H1 (cell line): ENCODE results near the gene CLN5. TPM values are rescaled to one million over a fixed set of nuclear protein-coding genes. Genes with fewer than 3 reads are reported as not detected.

Experiments
- CTCF ChIA-PET: fragments of 300-600 bp; sonication (Branson Sonifier 250); formaldehyde crosslinking; loops from one replicate; lab custom pipeline; 2021; ENCODE audit not compliant: partially characterized antibody; lab: Charles Lee
- POLR2A ChIA-PET: fragments of 300-600 bp; sonication (Branson Sonifier 250); formaldehyde crosslinking; loops from one replicate; lab custom pipeline; 2021; ENCODE audit warnings: inconsistent platforms; ENCODE audit not compliant: partially characterized antibody; lab: Charles Lee
- DNase-seq, 2 experiments: peaks; one replicate each; pipeline versions ENCODE4 v3.0.0 to v3.0.0-alpha.2; 2010 to 2022; ENCODE audit warnings: low spot score in 2 of 2, low read depth in 1 of 2, mixed read lengths in 1 of 2
- FAIRE-seq: peaks from 2 replicates; lab custom pipeline; 2011; peaks lifted over from hg19 to GRCh38; lab: Jason Lieb, UNC
- H2AFZ ChIP-seq: 2 replicates; pipeline ENCODE4 v1.8.1; 2012; ENCODE audit warnings: low read length, inconsistent platforms
- H2AK5ac ChIP-seq: 2 replicates; pipeline ENCODE4 v1.6.1; 2013; ENCODE audit warnings: low read depth, low read length
- H2BK120ac ChIP-seq: replicated peaks from 2 replicates; pipeline ENCODE3; 2013; ENCODE audit warnings: low read depth, low read length, inconsistent platforms
- H2BK12ac ChIP-seq: 2 replicates; pipeline ENCODE4 v1.6.1; 2013; ENCODE audit warnings: low read depth, low read length
- H2BK15ac ChIP-seq: 2 replicates; pipeline ENCODE4 v1.6.1; 2013; ENCODE audit warnings: low read length
- H2BK20ac ChIP-seq: 2 replicates; pipeline ENCODE4 v1.6.1; 2013; ENCODE audit warnings: low read length
- H2BK5ac ChIP-seq: 2 replicates; pipeline ENCODE4 v1.6.1; 2013; ENCODE audit warnings: low read depth, low read length
- H3K14ac ChIP-seq: 2 replicates; pipeline ENCODE4 v1.6.1; 2013; ENCODE audit warnings: inconsistent platforms; ENCODE audit not compliant: insufficient read length
- H3K18ac ChIP-seq: 2 replicates; pipeline ENCODE4 v1.6.1; 2013; ENCODE audit warnings: low read length; ENCODE audit errors: extremely low read depth
- H3K23ac ChIP-seq: 2 replicates; pipeline ENCODE4 v1.6.1; 2013; ENCODE audit warnings: inconsistent platforms; ENCODE audit not compliant: insufficient read length
- H3K23me2 ChIP-seq: 2 replicates; pipeline ENCODE4 v1.6.1; 2013; ENCODE audit warnings: low read depth, low read length
- H3K27ac ChIP-seq: 2 replicates; pipeline ENCODE4 v1.6.1; 2011; ENCODE audit warnings: low read depth, low read length, inconsistent platforms
- H3K27me3 ChIP-seq, 4 experiments: replicated peaks in 1 of 4; 1 replicate in 1 of 4; 2 replicates in 3 of 4; pipeline versions ENCODE4 v1.6.1 to v1.8.1; 2011 to 2013; ENCODE audit warnings: low read length in 3 of 4, mild to moderate bottlenecking in 3 of 4, inconsistent platforms in 2 of 4, mixed read lengths in 2 of 4, moderate library complexity in 1 of 4; ENCODE audit not compliant: control insufficient read depth in 3 of 4, insufficient read depth in 3 of 4; ENCODE audit errors: extremely low read depth in 1 of 4
- H3K36me3 ChIP-seq, 4 experiments: 2 replicates each; pipeline versions ENCODE4 v1.6.1 to v1.8.1; 2011 to 2013; ENCODE audit warnings: mild to moderate bottlenecking in 4 of 4, low read length in 3 of 4, moderate library complexity in 2 of 4, control low read depth in 1 of 4, inconsistent platforms in 1 of 4; ENCODE audit not compliant: insufficient read depth in 4 of 4, control insufficient read depth in 2 of 4
- H3K4ac ChIP-seq: replicated peaks from 2 replicates; pipeline ENCODE3; 2013; ENCODE audit warnings: low read length, low read depth, mixed read lengths, inconsistent platforms; ENCODE audit not compliant: insufficient read length
- H3K4me1 ChIP-seq, 4 experiments: replicated peaks in 1 of 4; 1 replicate in 1 of 4; 2 replicates in 3 of 4; pipeline versions ENCODE4 v1.6.1 to v1.8.1; 2011 to 2013; ENCODE audit warnings: low read length in 3 of 4, inconsistent platforms in 2 of 4, mixed read lengths in 1 of 4; ENCODE audit not compliant: insufficient read depth in 4 of 4, control insufficient read depth in 3 of 4
- H3K4me2 ChIP-seq, 2 experiments: 2 replicates each; pipeline versions ENCODE4 v1.6.1 to v1.8.1; 2011 to 2013; ENCODE audit warnings: low read depth in 2 of 2, low read length in 2 of 2, control low read depth in 1 of 2, inconsistent platforms in 1 of 2, mild to moderate bottlenecking in 1 of 2; ENCODE audit not compliant: insufficient read depth in 1 of 2
- H3K4me3 ChIP-seq, 4 experiments: fragments of 200-600, 300-600 bp in 1 of 4; sonication (generic), shearing (Covaris generic), sonication (Bioruptor Twin) in 1 of 4; 2 replicates each; pipeline versions ENCODE4 v1.5.1 to v1.8.1; 2011 to 2016; ENCODE audit warnings: low read length in 4 of 4, low read depth in 3 of 4, control low read depth in 2 of 4, inconsistent platforms in 2 of 4, mild to moderate bottlenecking in 2 of 4, mixed read lengths in 1 of 4, moderate library complexity in 1 of 4; ENCODE audit not compliant: insufficient read depth in 2 of 4; ENCODE audit errors: extremely low read depth in 1 of 4
- H3K56ac ChIP-seq: replicated peaks from 2 replicates; pipeline ENCODE3; 2013; ENCODE audit warnings: low read depth, mild to moderate bottlenecking, mixed read lengths, low read length, inconsistent platforms; ENCODE audit not compliant: insufficient read length
- H3K79me1 ChIP-seq: 2 replicates; pipeline ENCODE4 v1.6.1; 2013; ENCODE audit warnings: low read depth, low read length, control low read depth
- H3K79me2 ChIP-seq, 2 experiments: 2 replicates each; pipeline versions ENCODE4 v1.6.1 to v1.8.1; 2012 to 2013; ENCODE audit warnings: low read length in 2 of 2, mild to moderate bottlenecking in 2 of 2, inconsistent platforms in 1 of 2; ENCODE audit not compliant: insufficient read depth in 2 of 2, control insufficient read depth in 1 of 2
- H3K9ac ChIP-seq, 4 experiments: replicated peaks in 1 of 4; 1 replicate in 1 of 4; 2 replicates in 3 of 4; pipeline versions ENCODE4 v1.6.1 to v1.8.1; 2011 to 2013; ENCODE audit warnings: low read depth in 3 of 4, low read length in 3 of 4, control low read depth in 2 of 4, mild to moderate bottlenecking in 2 of 4, moderate library complexity in 2 of 4, inconsistent platforms in 1 of 4; ENCODE audit errors: extremely low read depth in 1 of 4
- H3K9me3 ChIP-seq, 2 experiments: 2 replicates each; pipeline versions ENCODE4 v1.6.1 to v1.8.1; 2012 to 2013; ENCODE audit warnings: mild to moderate bottlenecking in 2 of 2, moderate library complexity in 2 of 2, control low read depth in 1 of 2, inconsistent platforms in 1 of 2, low read depth in 1 of 2, low read length in 1 of 2, mixed read lengths in 1 of 2; ENCODE audit not compliant: insufficient read depth in 2 of 2
- H4K20me1 ChIP-seq, 2 experiments: replicated peaks in 1 of 2; 2 replicates each; pipeline versions ENCODE3 to v1.8.1; 2011 to 2013; ENCODE audit warnings: inconsistent platforms in 2 of 2, low read length in 2 of 2, mild to moderate bottlenecking in 1 of 2; ENCODE audit not compliant: insufficient read depth in 2 of 2, control insufficient read depth in 1 of 2
- H4K5ac ChIP-seq: 2 replicates; pipeline ENCODE4 v1.6.1; 2013; ENCODE audit warnings: low read length, low read depth, mixed read lengths, inconsistent platforms; ENCODE audit not compliant: insufficient read length
- H4K8ac ChIP-seq: 2 replicates; pipeline ENCODE4 v1.8.0; 2013; ENCODE audit warnings: mild to moderate bottlenecking, moderate library complexity, low read length, inconsistent platforms; ENCODE audit not compliant: insufficient read depth; ENCODE audit errors: extremely low read depth
- H4K91ac ChIP-seq: replicated peaks from 2 replicates; pipeline ENCODE3; 2013; ENCODE audit warnings: low read length, mixed read lengths, inconsistent platforms; ENCODE audit not compliant: insufficient read length
- CBX5 ChIP-seq: fragments of 300-800, 300-1000 bp; sonication (generic); IDR thresholded peaks from 2 replicates; pipeline ENCODE4 v1.7.1; 2016; ENCODE audit warnings: antibody characterized with exemption, low read length, low read depth
- CHD1 ChIP-seq: IDR thresholded peaks from 2 replicates; pipeline ENCODE4 v1.6.1; 2012; ENCODE audit warnings: low read depth, low read length, improper control_type of control experiment
- CREB1 ChIP-seq: IDR thresholded peaks from 2 replicates; pipeline ENCODE4 v1.6.1; 2012; ENCODE audit warnings: inconsistent platforms
- HDAC6 ChIP-seq: IDR thresholded peaks from one replicate; pipeline ENCODE4 v1.7.1; 2012; ENCODE audit warnings: low read depth, mild to moderate bottlenecking, inconsistent platforms, low read length, moderate library complexity
- JUN ChIP-seq: IDR thresholded peaks from 2 replicates; pipeline ENCODE4 v1.6.1; 2011; ENCODE audit warnings: low read depth, mild to moderate bottlenecking, improper control_type of control experiment, low read length
- JUND ChIP-seq: IDR thresholded peaks from 2 replicates; pipeline ENCODE4 v1.6.1; 2011; ENCODE audit warnings: mild to moderate bottlenecking, improper control_type of control experiment, low read length
- MAFK ChIP-seq: IDR thresholded peaks from 2 replicates; pipeline ENCODE4 v1.6.1; 2012; ENCODE audit warnings: low read depth, mild to moderate bottlenecking, improper control_type of control experiment, low read length
- POLR2AphosphoS5 ChIP-seq: IDR thresholded peaks from 2 replicates; pipeline ENCODE4 v1.6.1; 2011; ENCODE audit warnings: low read depth, low read length
- RBBP5 ChIP-seq: IDR thresholded peaks from 2 replicates; pipeline ENCODE4 v1.7.1; 2012; ENCODE audit warnings: low read depth, mild to moderate bottlenecking, inconsistent platforms, low read length, moderate library complexity, borderline replicate concordance
- RFX5 ChIP-seq: IDR thresholded peaks from 2 replicates; pipeline ENCODE4 v1.6.1; 2011; ENCODE audit warnings: low read depth, low read length, improper control_type of control experiment, borderline replicate concordance
- SIRT6 ChIP-seq: IDR thresholded peaks from one replicate; pipeline ENCODE4 v1.7.1; 2012; ENCODE audit warnings: low read length, inconsistent platforms
- SP4 ChIP-seq: IDR thresholded peaks from 2 replicates; pipeline ENCODE4 v1.6.1; 2012; ENCODE audit warnings: low read length, inconsistent platforms
- SRF ChIP-seq: IDR thresholded peaks from 2 replicates; pipeline ENCODE4 v1.6.1; 2011; ENCODE audit warnings: mild to moderate bottlenecking, low read depth, low read length, moderate library complexity
- TBP ChIP-seq: IDR thresholded peaks from 2 replicates; pipeline ENCODE4 v1.6.1; 2011; ENCODE audit warnings: low read depth, low read length, improper control_type of control experiment
- ZNF274 ChIP-seq: IDR thresholded peaks from 2 replicates; pipeline ENCODE4 v1.7.0; 2012; ENCODE audit warnings: low read length, borderline replicate concordance; ENCODE audit errors: extremely low read depth
- WGBS, 2 experiments: shearing (Covaris generic) in 1 of 2; methylation state at CpG; one replicate each; pipeline versions ENCODE4 v1.1.6 to v1.1.7; 2013 to 2015; ENCODE audit warnings: low lambda C conversion rate in 2 of 2, mixed read lengths in 2 of 2, inconsistent platforms in 1 of 2, low coverage in 1 of 2, missing lambda C conversion rate in 1 of 2; ENCODE audit not compliant: insufficient replicate concordance in 2 of 2, insufficient coverage in 1 of 2, insufficient read length in 1 of 2; ENCODE audit errors: extremely low coverage in 1 of 2, missing lambda C conversion rate in 1 of 2; 5-methylcytosine and 5-hydroxymethylcytosine counted together
- polyA plus RNA-seq, 7 experiments: library from polyadenylated mRNA; depleted of rRNA in 3 of 7; stranded (reverse) in 5 of 7; unstranded in 2 of 7; fragments of >200 nt in 5 of 7; fragments of 200-250 nt in 2 of 7; gene quantifications; 1 replicate in 5 of 7; 2 replicates in 1 of 7; 4 replicates in 1 of 7; pipeline versions ENCODE4 v1.2.1 to v1.2.3, GENCODE V29; 2011 to 2013; ENCODE audit warnings: missing spikeins in 2 of 7, mixed read lengths in 2 of 7
- total RNA-seq: library from RNA; stranded (reverse); fragmentation: NEBNext Ultra II Directional; extraction: Animal tissue kit (Norgen Biotek cat#: 25700); gene quantifications from 2 replicates; pipeline ENCODE4 v1.2.1, GENCODE V29; 2021
- TF ChIP-seq, protein P1 (sequence below): IDR thresholded peaks from 2 replicates; pipeline ENCODE4 v1.6.1; 2012; ENCODE audit warnings: inconsistent platforms

CLN5 gene
- total and polyA plus RNA-seq, 2 of the 8 experiments (the other 6 are each of a cell fraction or from before 2014, with no cell fraction given): 5.3 to 10.1 TPM

DNA sequence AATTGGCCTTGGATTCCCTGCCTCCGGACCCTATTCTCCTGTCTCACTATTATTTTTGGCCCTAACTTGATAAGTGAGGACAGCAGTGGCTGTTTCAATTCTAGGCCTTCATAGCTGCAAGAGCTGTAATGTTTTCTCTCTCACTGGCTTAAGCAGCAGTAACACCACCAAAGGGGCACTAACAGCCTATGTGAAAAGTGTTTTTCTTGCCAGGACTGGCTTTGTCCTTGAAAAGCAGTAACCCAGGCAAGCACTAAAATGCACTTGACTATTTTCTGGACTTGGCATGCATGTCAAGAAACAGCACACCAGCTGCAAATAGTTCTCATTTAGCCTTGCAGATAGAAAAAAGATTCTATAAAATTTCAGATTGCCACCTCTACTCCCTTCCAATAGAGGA lies 44.4 kb downstream of the CLN5 start:
- 100% methylated on average over 1 of the region's 1 CpG; no CpG with 5 or more reads in 1 of the 2 experiments for WGBS, 2 experiments
- FAIRE-seq: no peak

More for the DNA sequence above, 44.4 kb downstream of the CLN5 start:
- Histone ChIP-seq H2BK5ac (no peak overlapping the region), H2AK5ac (no peak overlapping the region), H3K9ac (no peak overlapping the region), H4K5ac (no peak overlapping the region), H2BK20ac (no peak overlapping the region), H2BK120ac (no peak overlapping the region), H2AFZ (no peak overlapping the region), H3K79me2 (no peaks in the 10 kb centered on the region), H3K79me1 (no peaks in the 10 kb centered on the region), H3K23me2 (no peaks in the 10 kb centered on the region), H3K23ac (no peak overlapping the region), H3K27ac (no peak overlapping the region), H2BK12ac (no peak overlapping the region), H3K18ac (no peak overlapping the region), H3K36me3 (no peaks in the 10 kb centered on the region), H3K4me2 (no peak overlapping the region), H3K56ac (no peak overlapping the region), H2BK15ac (no peak overlapping the region), H3K4ac (no peak overlapping the region), H3K14ac (no peak overlapping the region), H3K4me1 (no peaks in the 10 kb centered on the region), H4K91ac (no peak overlapping the region), H3K9me3 (no peaks in the 10 kb centered on the region), H4K8ac (no peak overlapping the region), H3K4me3 (no peak overlapping the region), H3K27me3 (no peaks in the 10 kb centered on the region), H4K20me1 (no peaks in the 10 kb centered on the region)
- TF ChIP-seq CREB1 (no peak), TBP (no peak), CHD1 (no peak), POLR2AphosphoS5 (no peak), SRF (no peak), CBX5 (no peak), RBBP5 (no peak), HDAC6 (no peak), SIRT6 (no peak), MAFK (no peak), JUN (no peak), JUND (no peak), RFX5 (no peak), SP4 (no peak), ZNF274 (no peak)
- TF ChIP-seq, protein P1, sequence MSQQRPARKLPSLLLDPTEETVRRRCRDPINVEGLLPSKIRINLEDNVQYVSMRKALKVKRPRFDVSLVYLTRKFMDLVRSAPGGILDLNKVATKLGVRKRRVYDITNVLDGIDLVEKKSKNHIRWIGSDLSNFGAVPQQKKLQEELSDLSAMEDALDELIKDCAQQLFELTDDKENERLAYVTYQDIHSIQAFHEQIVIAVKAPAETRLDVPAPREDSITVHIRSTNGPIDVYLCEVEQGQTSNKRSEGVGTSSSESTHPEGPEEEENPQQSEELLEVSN: no peak
- DNase-seq: no peak
- CTCF ChIA-PET: interaction anchor here (2.2 kb wide), 1 partner anchor 10 kb away, joined by 4 read pairs; the partner anchor contains the start of gene FBXL3
- POLR2A ChIA-PET: no interaction called here
